Astrocyte of the cerebellum (primary cell): ENCODE measurements around the gene OR10G6.
"Not testable (repeated sequence)": the region's sequence is repeated elsewhere in the genome, so short reads cannot be mapped to it uniquely, and the experiment has no call there.

Source experiments
- DNase-seq: peaks from one replicate; pipeline ENCODE4 v3.0.0-alpha.2; 2011; ENCODE audit warnings: low read depth
- H3K4me3 ChIP-seq: 2 replicates; pipeline ENCODE4 v1.5.1; 2011; ENCODE audit warnings: mild to moderate bottlenecking, low read depth, low read length, moderate library complexity
- in situ Hi-C: cut with HindIII; loops from 2 replicates; pipeline ENCODE4 v1.10.0; 2017; ENCODE audit warnings: low sequenced_read_pairs
- TF ChIP-seq, protein P1 (sequence below): IDR thresholded peaks from 2 replicates; pipeline ENCODE4 v1.5.1; 2012; ENCODE audit warnings: low read length, low read depth, moderate library complexity, mild to moderate bottlenecking; ENCODE audit errors: missing control alignments

The OR10G6 gene, protein sequence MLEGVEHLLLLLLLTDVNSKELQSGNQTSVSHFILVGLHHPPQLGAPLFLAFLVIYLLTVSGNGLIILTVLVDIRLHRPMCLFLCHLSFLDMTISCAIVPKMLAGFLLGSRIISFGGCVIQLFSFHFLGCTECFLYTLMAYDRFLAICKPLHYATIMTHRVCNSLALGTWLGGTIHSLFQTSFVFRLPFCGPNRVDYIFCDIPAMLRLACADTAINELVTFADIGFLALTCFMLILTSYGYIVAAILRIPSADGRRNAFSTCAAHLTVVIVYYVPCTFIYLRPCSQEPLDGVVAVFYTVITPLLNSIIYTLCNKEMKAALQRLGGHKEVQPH

DNA sequence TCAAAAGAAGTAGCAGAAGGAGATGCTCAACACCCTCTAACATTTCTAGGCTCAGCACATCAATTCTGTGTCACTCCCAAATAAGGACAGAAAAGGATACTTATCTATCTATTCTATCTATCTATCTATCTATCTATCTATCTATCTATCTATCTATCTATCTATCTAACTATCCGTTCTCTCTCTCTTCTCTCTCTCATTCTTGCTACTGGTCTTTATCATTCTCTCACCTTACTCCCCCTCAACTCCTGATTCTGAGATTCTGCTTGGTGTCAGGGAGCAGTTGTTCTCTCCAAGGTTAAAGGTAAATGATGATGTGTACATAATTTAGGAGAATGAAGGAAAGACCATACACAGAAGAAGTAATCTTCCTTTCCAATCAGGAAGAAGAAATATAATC is at the start of gene OR10G6:
Gene OR10G6, minus strand, starts transcription at position 43 of the 400 bp plus-strand sequence. Its CDS starts 0 bp downstream, at position 43.
- H3K4me3 ChIP-seq, result no peak within 1 kb of the TSS
- DNase-seq, result no peak
- in situ Hi-C loops, result no loop called here
- TF ChIP-seq, protein P1, sequence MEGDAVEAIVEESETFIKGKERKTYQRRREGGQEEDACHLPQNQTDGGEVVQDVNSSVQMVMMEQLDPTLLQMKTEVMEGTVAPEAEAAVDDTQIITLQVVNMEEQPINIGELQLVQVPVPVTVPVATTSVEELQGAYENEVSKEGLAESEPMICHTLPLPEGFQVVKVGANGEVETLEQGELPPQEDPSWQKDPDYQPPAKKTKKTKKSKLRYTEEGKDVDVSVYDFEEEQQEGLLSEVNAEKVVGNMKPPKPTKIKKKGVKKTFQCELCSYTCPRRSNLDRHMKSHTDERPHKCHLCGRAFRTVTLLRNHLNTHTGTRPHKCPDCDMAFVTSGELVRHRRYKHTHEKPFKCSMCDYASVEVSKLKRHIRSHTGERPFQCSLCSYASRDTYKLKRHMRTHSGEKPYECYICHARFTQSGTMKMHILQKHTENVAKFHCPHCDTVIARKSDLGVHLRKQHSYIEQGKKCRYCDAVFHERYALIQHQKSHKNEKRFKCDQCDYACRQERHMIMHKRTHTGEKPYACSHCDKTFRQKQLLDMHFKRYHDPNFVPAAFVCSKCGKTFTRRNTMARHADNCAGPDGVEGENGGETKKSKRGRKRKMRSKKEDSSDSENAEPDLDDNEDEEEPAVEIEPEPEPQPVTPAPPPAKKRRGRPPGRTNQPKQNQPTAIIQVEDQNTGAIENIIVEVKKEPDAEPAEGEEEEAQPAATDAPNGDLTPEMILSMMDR, result no peak

DNA sequence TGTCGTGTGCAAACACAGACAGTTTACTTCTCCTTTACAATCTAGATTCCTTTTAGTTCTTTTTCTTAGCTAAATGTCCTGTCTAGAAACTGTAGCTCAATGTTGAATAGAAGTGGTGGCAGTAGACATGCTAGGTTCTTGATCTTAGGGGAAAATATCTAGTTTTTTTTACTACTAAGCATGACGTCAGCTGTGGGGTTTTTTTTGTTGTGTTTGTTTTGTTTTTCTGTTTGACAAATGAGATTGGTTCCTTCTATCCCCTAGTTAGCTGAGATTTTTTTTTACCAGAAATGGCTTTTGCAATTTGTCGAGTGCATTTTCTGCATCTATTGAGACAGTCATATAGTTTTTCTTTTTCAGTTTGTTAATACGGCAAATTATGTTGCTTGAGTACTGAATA is 48.5 kb upstream of the OR10G6 start:
- TF ChIP-seq, protein P1, result no peak
- in situ Hi-C loops, result no loop called here
- no peak for DNase-seq
- H3K4me3 ChIP-seq, result no peak overlapping the region

DNA sequence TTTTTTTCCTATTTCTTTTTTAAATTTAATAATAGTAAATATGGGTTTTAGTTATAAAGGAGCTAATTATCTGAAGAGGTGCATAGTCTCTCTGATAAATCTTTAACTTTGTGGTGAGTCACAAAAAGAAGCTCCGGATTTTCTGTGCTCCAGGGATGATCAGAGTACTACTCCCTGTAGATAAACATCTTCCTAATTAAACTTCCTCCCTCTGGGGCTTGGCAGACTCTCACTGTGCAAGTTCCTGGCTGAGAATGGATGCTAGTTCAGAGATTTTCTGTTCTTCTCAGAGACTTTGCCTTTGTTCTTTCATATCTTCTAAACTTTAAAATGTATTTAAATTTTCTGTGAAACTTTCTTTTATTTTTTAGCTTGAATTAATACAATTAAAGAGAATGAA is 46.3 kb upstream of the OR10G6 start, which contains the start of gene OR10G7:
Gene OR10G7, minus strand, starts transcription at position 72 of the 400 bp plus-strand sequence. CDS start 2,324 bp downstream, outside the sequence.
- DNase-seq, result no peak
- in situ Hi-C loops, result no loop called here

DNA sequence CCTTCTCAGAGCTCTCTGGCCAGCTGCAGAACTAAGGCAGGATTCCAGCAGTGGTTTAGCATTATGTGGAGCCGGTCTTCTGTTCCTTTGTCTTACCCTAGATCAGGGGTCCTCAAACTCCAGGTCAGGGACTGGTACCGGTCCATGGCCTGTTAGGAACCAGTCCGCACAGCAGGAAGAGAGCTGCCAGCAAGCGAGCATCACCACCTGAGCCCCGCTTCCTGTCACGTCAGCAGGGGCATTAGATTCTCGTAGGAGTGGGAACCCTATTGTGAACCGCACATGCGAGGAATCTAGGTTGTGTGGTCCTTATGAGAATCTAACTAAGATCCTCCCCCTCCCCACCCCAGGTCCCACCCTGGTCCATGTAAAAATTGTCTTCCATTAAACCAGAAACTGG is 44.6 kb upstream of the OR10G6 start:
- in situ Hi-C loops, result no loop called here
- no peak for DNase-seq
- H3K4me3 ChIP-seq, result no peak overlapping the region
- TF ChIP-seq, protein P1, result no peak

More for the DNA sequence above, 46.3 kb upstream of the OR10G6 start, which contains the start of gene OR10G7:
- H3K4me3 ChIP-seq, result no peak within 1 kb of the TSS
- TF ChIP-seq, protein P1, result no peak

DNA sequence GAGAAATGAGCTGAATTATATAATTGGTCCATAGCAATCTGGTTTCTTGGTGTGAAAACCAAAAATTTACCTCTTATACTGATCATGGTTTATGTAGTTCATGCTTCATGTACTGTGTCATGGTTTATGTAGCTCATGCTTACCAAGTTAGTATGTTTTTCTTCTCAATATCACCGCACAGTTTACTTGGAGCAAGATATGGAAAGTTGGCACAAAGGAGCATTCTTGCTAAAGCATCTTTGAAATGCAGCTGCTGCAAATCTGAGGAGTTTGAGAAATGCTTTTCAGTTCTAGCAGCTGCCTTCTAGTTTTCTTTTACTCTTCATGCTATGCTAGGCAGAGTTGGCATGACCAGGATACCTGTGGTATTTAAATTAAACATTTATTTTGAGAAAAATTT is 41.7 kb upstream of the OR10G6 start:
- no peak for DNase-seq
- in situ Hi-C loops, result no loop called here
- TF ChIP-seq, protein P1, result no peak

DNA sequence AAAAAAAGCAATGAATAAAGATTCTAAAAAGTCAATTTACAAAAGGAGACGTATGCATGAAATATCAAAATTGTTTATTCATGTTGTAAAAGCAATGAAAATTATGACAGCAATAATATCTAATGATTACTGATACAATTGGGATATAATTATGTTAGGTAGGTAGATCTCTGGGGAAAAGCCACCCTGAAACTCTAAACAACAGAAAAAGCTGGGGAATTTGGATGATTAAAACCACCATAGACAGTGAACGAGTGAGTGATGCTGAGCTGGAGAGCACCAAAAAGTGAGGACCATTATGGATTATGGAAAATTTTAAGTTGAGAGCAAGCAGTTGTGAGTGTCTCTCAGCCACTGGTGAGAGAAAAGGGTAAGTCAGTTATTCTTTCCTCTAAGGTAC is 31.5 kb upstream of the OR10G6 start, which contains the start of gene OR10G8:
Gene OR10G8, plus strand, starts transcription at position 301 of the 400 bp plus-strand sequence. CDS start 2,825 bp downstream, outside the sequence.
- TF ChIP-seq, protein P1, result no peak
- H3K4me3 ChIP-seq, result no peak within 1 kb of the TSS
- in situ Hi-C loops, result no loop called here
- no peak for DNase-seq

More for the DNA sequence above, 41.7 kb upstream of the OR10G6 start:
- no peak overlapping the region for H3K4me3 ChIP-seq

DNA sequence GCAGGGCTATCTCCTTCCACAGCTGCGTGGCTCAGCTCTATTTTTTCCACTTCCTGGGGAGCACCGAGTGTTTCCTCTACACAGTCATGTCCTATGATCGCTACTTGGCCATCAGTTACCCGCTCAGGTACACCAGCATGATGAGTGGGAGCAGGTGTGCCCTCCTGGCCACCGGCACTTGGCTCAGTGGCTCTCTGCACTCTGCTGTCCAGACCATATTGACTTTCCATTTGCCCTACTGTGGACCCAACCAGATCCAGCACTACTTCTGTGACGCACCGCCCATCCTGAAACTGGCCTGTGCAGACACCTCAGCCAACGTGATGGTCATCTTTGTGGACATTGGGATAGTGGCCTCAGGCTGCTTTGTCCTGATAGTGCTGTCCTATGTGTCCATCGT is 20.9 kb upstream of the OR10G6 start:
- DNase-seq, in situ Hi-C loops, H3K4me3 ChIP-seq: not testable (repeated sequence)
